ENCODE results near the gene OXLD1.
A peak's percentile ranks its signal among the peaks of the same experiment; 100 is the strongest.
"Not testable (repeated sequence)": the region's sequence is repeated elsewhere in the genome, so short reads cannot be mapped to it uniquely, and the experiment has no call there.

OXLD1 gene

GRCh38 chr17:81683584-81684441 lies 17.4 kb upstream of the OXLD1 start, which contains the start of the genes ARL16 and HGS:
Gene ARL16 (minus strand): TSS chr17:81683797. CDS start chr17:81683753, 44 bp downstream.
Gene HGS (plus strand): TSS chr17:81684011. CDS start chr17:81684067, 56 bp downstream.
- peak; percentile 94 to 96 for DNase-seq (ENCODE audit: low read depth in 2 of 2, low spot score in 1 of 2)

- no peak for DNase-seq (ENCODE audit: low read depth in 2 of 2, low spot score in 1 of 2)
Measured at GRCh38 chr17:81683208-81683583, 16.8 kb upstream of the OXLD1 start.

- DNase-seq (ENCODE audit: low read depth in 2 of 2, low spot score in 1 of 2): no peak
Measured at GRCh38 chr17:81682565-81683207, 16.3 kb upstream of the OXLD1 start.

- no peak for DNase-seq (ENCODE audit: low read depth in 2 of 2, low spot score in 1 of 2)
Measured at GRCh38 chr17:81681672-81682071, 15.3 kb upstream of the OXLD1 start.

GRCh38 chr17:81680150-81680549 lies 13.7 kb upstream of the OXLD1 start:
- DNase-seq (ENCODE audit: low read depth in 2 of 2, low spot score in 1 of 2): no peak

- DNase-seq (ENCODE audit: low read depth in 2 of 2, low spot score in 1 of 2): no peak
Measured at GRCh38 chr17:81676906-81677305, 10.5 kb upstream of the OXLD1 start.

GRCh38 chr17:81675515-81676221 lies 9.3 kb upstream of the OXLD1 start:
- not testable (repeated sequence) for DNase-seq (ENCODE audit: low read depth in 2 of 2, low spot score in 1 of 2)

GRCh38 chr17:81673561-81674258 lies 7.3 kb upstream of the OXLD1 start:
- DNase-seq (ENCODE audit: low read depth in 2 of 2, low spot score in 1 of 2): no peak

GRCh38 chr17:81672954-81673353 lies 6.5 kb upstream of the OXLD1 start:
- DNase-seq (ENCODE audit: low read depth in 2 of 2, low spot score in 1 of 2): no peak

- no peak for DNase-seq (ENCODE audit: low read depth in 2 of 2, low spot score in 1 of 2)
Measured at GRCh38 chr17:81672504-81672903, 6.1 kb upstream of the OXLD1 start.

GRCh38 chr17:81667754-81668153 lies 1.3 kb upstream of the OXLD1 start:
- no peak for DNase-seq (ENCODE audit: low read depth in 2 of 2, low spot score in 1 of 2)

GRCh38 chr17:81666092-81666341 lies 388 bp downstream of the OXLD1 start:
- no peak for DNase-seq (ENCODE audit: low read depth in 2 of 2, low spot score in 1 of 2)

- DNase-seq (ENCODE audit: low read depth in 2 of 2, low spot score in 1 of 2): no peak
Measured at GRCh38 chr17:81665205-81666091, 957 bp downstream of the OXLD1 start.

GRCh38 chr17:81664051-81664470 lies 2.3 kb downstream of the OXLD1 start:
- no peak for DNase-seq (ENCODE audit: low read depth in 2 of 2, low spot score in 1 of 2)

GRCh38 chr17:81662002-81662401 lies 4.4 kb downstream of the OXLD1 start:
- no peak for DNase-seq (ENCODE audit: low read depth in 2 of 2, low spot score in 1 of 2)

- no peak for DNase-seq (ENCODE audit: low read depth in 2 of 2, low spot score in 1 of 2)
Measured at GRCh38 chr17:81660441-81660840, 6.0 kb downstream of the OXLD1 start.

GRCh38 chr17:81659038-81659437 lies 7.4 kb downstream of the OXLD1 start:
- DNase-seq (ENCODE audit: low read depth in 2 of 2, low spot score in 1 of 2): no peak

- no peak for DNase-seq (ENCODE audit: low read depth in 2 of 2, low spot score in 1 of 2)
Measured at GRCh38 chr17:81656835-81657234, 9.6 kb downstream of the OXLD1 start.

GRCh38 chr17:81656118-81656743 lies 10.2 kb downstream of the OXLD1 start, which contains the start of gene PDE6G:
Gene PDE6G (minus strand): TSS chr17:81656542. CDS start chr17:81653305, 3,237 bp downstream.
- DNase-seq (ENCODE audit: low read depth in 2 of 2, low spot score in 1 of 2): no peak

Data from stimulated activated CD8-positive, alpha-beta memory T cell treated with anti-CD3 and anti-CD28 coated beads, Interleukin-4, amount 100 ng/mL, for 1 hour (primary cell).